SU-DHL-6 (cell line): Measurements from ENCODE around the gene SLC52A3.

Source experiments
- H2AFZ ChIP-seq: fragments of 200-600 bp; sonication (generic); 2 replicates; pipeline ENCODE4 v1.6.1; 2014; ENCODE audit warnings: low read depth, mild to moderate bottlenecking, moderate library complexity, mixed read lengths, antibody characterized with exemption, low read length; ENCODE audit not compliant: severe bottlenecking
- H3F3A ChIP-seq: fragments of 200-600 bp; shearing (Covaris generic); 2 replicates; pipeline ENCODE4 v1.6.0; 2016; ENCODE audit warnings: antibody characterized with exemption, mild to moderate bottlenecking; ENCODE audit not compliant: insufficient read depth
- H3K27ac ChIP-seq: fragments of 200-600 bp; sonication (generic); 2 replicates; pipeline ENCODE4 v1.5.1; 2016; ENCODE audit warnings: low read depth, mild to moderate bottlenecking, low read length, moderate library complexity, mixed read lengths
- H3K27me3 ChIP-seq: fragments of 200-600 bp; sonication (generic), shearing (Covaris generic); 2 replicates; pipeline ENCODE4 v1.6.0; 2014; ENCODE audit warnings: mild to moderate bottlenecking, low read length
- H3K36me3 ChIP-seq: fragments of 200-600 bp; sonication (generic); 2 replicates; pipeline ENCODE4 v1.6.1; 2014; ENCODE audit warnings: mild to moderate bottlenecking, low read length, mixed read lengths
- H3K4me2 ChIP-seq: fragments of 300-600, 200-600 bp; shearing (Covaris generic), sonication (generic); 2 replicates; pipeline ENCODE4 v1.6.0; 2014; ENCODE audit warnings: low read length, low read depth, mild to moderate bottlenecking; ENCODE audit not compliant: poor library complexity, severe bottlenecking
- H3K4me3 ChIP-seq: fragments of 200-600 bp; sonication (generic); 2 replicates; pipeline ENCODE4 v1.5.1; 2014; ENCODE audit warnings: antibody characterized with exemption, low read length, mild to moderate bottlenecking, mixed read lengths; ENCODE audit not compliant: insufficient read depth, poor library complexity, severe bottlenecking
- H3K79me2 ChIP-seq: fragments of 200-600 bp; sonication (generic); 2 replicates; pipeline ENCODE4 v1.6.1; 2014; ENCODE audit warnings: mild to moderate bottlenecking, low read length, moderate library complexity; ENCODE audit not compliant: insufficient read depth
- H3K9ac ChIP-seq: fragments of 200-600 bp; sonication (generic); 2 replicates; pipeline ENCODE4 v1.7.0; 2014; ENCODE audit warnings: mild to moderate bottlenecking, low read length
- H3K9me2 ChIP-seq: fragments of 200-600 bp; sonication (generic); replicated peaks from 2 replicates; pipeline ENCODE4 v1.6.1; 2014; ENCODE audit warnings: low read length; ENCODE audit not compliant: insufficient read depth
- H3K9me3 ChIP-seq: fragments of 200-600 bp; sonication (generic); 2 replicates; pipeline ENCODE4 v1.6.1; 2014; ENCODE audit warnings: low read length, mixed read lengths; ENCODE audit not compliant: insufficient read depth
- H4K20me1 ChIP-seq: fragments of 200-600 bp; sonication (generic); 2 replicates; pipeline ENCODE4 v1.6.1; 2014; ENCODE audit warnings: low read depth, mild to moderate bottlenecking, antibody characterized with exemption, low read length, moderate library complexity, mixed read lengths
- CTCF ChIP-seq: fragments of 200-600 bp; sonication (generic); IDR thresholded peaks from one replicate; pipeline ENCODE4 v1.5.1; 2017; ENCODE audit warnings: antibody characterized with exemption, mild to moderate bottlenecking, low read length, moderate library complexity; ENCODE audit not compliant: insufficient read depth, poor library complexity, severe bottlenecking
- EZH2phosphoT487 ChIP-seq: fragments of 200-600 bp; sonication (generic), shearing (Covaris generic); conservative IDR thresholded peaks from 2 replicates; pipeline ENCODE4 v1.6.1; 2018; ENCODE audit warnings: mild to moderate bottlenecking, antibody characterized with exemption, low read length, moderate library complexity, mixed read lengths

The SLC52A3 gene

GRCh38 chr20:750801-751200 lies 17.5 kb downstream of the SLC52A3 start:
- no peaks in the 10 kb centered on the region for H3K9me3 ChIP-seq
- no peak overlapping the region for H3K9ac ChIP-seq
- H4K20me1 ChIP-seq = no peaks in the 10 kb centered on the region
- H3K9me2 ChIP-seq = no peaks in the 10 kb centered on the region
- H3K4me2 ChIP-seq = no peak overlapping the region
- TF ChIP-seq EZH2phosphoT487 (no peak), CTCF (no peak)
- no peak overlapping the region for H2AFZ ChIP-seq
- no peaks in the 10 kb centered on the region for H3K79me2 ChIP-seq
- H3F3A ChIP-seq = no peaks in the 10 kb centered on the region
- H3K27ac ChIP-seq = no peak overlapping the region
- no peaks in the 10 kb centered on the region for H3K27me3 ChIP-seq
- no peaks in the 10 kb centered on the region for H3K36me3 ChIP-seq
- H3K4me3 ChIP-seq = no peak overlapping the region

GRCh38 chr20:745683-746301 lies 22.5 kb downstream of the SLC52A3 start:
- TF ChIP-seq CTCF = no peak
- no peak for TF ChIP-seq EZH2phosphoT487
- H3K36me3 ChIP-seq = no peaks in the 10 kb centered on the region
- no peaks in the 10 kb centered on the region for H4K20me1 ChIP-seq

GRCh38 chr20:742156-742555 lies 26.1 kb downstream of the SLC52A3 start:
- Histone ChIP-seq H3F3A (no peaks in the 10 kb centered on the region), H3K27me3 (0 out of 2 replicates have a peak, but pooled peaks cover 3% of the 10 kb centered on the region), H3K4me2 (no peak overlapping the region), H3K36me3 (no peaks in the 10 kb centered on the region), H3K27ac (no peak overlapping the region), H3K4me3 (no peak overlapping the region), H2AFZ (no peak overlapping the region), H4K20me1 (no peaks in the 10 kb centered on the region), H3K9me2 (no peaks in the 10 kb centered on the region), H3K79me2 (no peaks in the 10 kb centered on the region), H3K9ac (no peak overlapping the region), H3K9me3 (peaks cover 15% of the 10 kb centered on the region; the same call in 1 of the 2 replicates)
- TF ChIP-seq CTCF = no peak
- no peak for TF ChIP-seq EZH2phosphoT487

More at GRCh38 chr20:745683-746301, 22.5 kb downstream of the SLC52A3 start:
- Histone ChIP-seq H3K79me2 (no peaks in the 10 kb centered on the region), H3K4me3 (no peak overlapping the region), H3K27me3 (0 out of 2 replicates have a peak, but pooled peaks cover 3% of the 10 kb centered on the region), H2AFZ (no peak overlapping the region), H3K9me3 (peaks cover 15% of the 10 kb centered on the region; the same call in 1 of the 2 replicates), H3F3A (no peaks in the 10 kb centered on the region), H3K9ac (no peak overlapping the region), H3K9me2 (no peaks in the 10 kb centered on the region), H3K4me2 (no peak overlapping the region), H3K27ac (no peak overlapping the region)
